Measurements from ENCODE around the gene CATSPERD. TPM values are rescaled to one million over a fixed set of nuclear protein-coding genes. Genes with fewer than 3 reads are reported as not detected.

CATSPERD gene
- total and polyA plus RNA-seq, 9 of the 15 experiments (the other 6 are each of a cell fraction or from before 2014, with no cell fraction given) = not detected

DNA sequence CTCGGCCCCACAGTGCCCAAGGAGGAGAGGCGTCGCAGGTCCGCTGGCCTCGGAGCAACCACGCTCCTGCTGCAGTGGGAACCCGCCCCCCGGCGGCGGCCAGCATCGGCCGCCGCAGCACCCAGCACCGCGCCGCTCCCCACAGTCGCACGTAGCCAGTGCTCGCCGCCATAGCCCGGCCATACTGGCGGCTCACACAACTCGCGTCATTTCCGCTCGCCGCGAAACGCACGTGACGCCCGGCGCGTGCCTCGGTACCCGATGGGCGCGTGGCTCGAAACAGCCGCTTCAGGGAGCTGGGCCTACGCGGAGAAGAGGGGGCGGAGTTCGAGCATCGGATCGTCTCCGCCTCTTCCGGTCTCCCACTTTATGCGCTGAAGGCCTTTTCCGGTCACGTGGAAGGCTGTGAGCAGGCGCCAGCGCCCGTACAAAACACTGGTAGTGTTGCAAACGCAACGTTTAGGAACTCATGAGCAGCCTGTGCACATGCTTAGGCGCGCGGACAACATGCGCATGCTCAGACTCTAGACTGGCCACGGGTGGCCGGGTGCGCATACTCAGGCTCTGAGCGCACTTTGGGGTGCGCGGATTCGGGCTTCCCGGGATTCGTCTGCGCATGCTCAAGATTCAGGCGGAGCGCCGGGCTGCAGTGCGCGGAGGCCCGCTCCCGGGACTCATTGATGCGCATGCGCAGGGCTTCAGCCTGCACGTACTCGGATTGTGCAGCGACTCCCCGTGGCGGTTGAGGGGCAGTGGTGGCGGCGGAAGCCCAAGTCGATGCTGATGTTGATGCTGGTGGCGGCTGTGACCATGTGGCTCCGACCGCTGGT lies at the start of gene CATSPERD, which contains the start of gene LONP1 (continued):
- peak; percentile 13; the same call in 1 of the 2 replicates for TF ChIP-seq VEZF1 (CRISPR knock-in tag; IDR thresholded peaks at IDR 0.05)
- TF ChIP-seq RAD21 (CRISPR knock-in tag; conservative IDR thresholded peaks at IDR 0.05 in 1 of 2, IDR thresholded peaks at IDR 0.05 in 1 of 2) = peak; percentile 41 to 56
- no peak for TF ChIP-seq PCBP2 (IDR thresholded peaks at IDR 0.05; ENCODE audit: low read depth, low read length, poor library complexity, severe bottlenecking)
- TF ChIP-seq BRD4 (IDR thresholded peaks at IDR 0.05) = peak; percentile 89
- no peak for TF ChIP-seq KAT2B (IDR thresholded peaks at IDR 0.05; ENCODE audit: low read depth, low read length)
- TF ChIP-seq ETS2 (tag; IDR thresholded peaks at IDR 0.05; ENCODE audit: borderline replicate concordance, poor library complexity, severe bottlenecking) = no peak
- TF ChIP-seq, protein P1, sequence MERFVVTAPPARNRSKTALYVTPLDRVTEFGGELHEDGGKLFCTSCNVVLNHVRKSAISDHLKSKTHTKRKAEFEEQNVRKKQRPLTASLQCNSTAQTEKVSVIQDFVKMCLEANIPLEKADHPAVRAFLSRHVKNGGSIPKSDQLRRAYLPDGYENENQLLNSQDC (CRISPR knock-in tag; IDR thresholded peaks at IDR 0.05) = no peak
- peak; percentile 87 for TF ChIP-seq FIP1L1 (IDR thresholded peaks at IDR 0.05; ENCODE audit: low read depth, low read length, poor library complexity, severe bottlenecking)
- TF ChIP-seq BCOR (IDR thresholded peaks at IDR 0.05) = 0 out of 2 replicates have a peak, but pooled peaks have one; percentile 7
- TF ChIP-seq, protein P2, sequence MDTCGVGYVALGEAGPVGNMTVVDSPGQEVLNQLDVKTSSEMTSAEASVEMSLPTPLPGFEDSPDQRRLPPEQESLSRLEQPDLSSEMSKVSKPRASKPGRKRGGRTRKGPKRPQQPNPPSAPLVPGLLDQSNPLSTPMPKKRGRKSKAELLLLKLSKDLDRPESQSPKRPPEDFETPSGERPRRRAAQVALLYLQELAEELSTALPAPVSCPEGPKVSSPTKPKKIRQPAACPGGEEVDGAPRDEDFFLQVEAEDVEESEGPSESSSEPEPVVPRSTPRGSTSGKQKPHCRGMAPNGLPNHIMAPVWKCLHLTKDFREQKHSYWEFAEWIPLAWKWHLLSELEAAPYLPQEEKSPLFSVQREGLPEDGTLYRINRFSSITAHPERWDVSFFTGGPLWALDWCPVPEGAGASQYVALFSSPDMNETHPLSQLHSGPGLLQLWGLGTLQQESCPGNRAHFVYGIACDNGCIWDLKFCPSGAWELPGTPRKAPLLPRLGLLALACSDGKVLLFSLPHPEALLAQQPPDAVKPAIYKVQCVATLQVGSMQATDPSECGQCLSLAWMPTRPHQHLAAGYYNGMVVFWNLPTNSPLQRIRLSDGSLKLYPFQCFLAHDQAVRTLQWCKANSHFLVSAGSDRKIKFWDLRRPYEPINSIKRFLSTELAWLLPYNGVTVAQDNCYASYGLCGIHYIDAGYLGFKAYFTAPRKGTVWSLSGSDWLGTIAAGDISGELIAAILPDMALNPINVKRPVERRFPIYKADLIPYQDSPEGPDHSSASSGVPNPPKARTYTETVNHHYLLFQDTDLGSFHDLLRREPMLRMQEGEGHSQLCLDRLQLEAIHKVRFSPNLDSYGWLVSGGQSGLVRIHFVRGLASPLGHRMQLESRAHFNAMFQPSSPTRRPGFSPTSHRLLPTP (IDR thresholded peaks at IDR 0.05; ENCODE audit: borderline replicate concordance, extremely low read depth, insufficient read length) = peak; percentile 77
- no peak for TF ChIP-seq ZNF79 (CRISPR knock-in tag; IDR thresholded peaks at IDR 0.05; ENCODE audit: low read depth)
- peak; percentile 98 for TF ChIP-seq ETV1 (tag; conservative IDR thresholded peaks at IDR 0.05; ENCODE audit: low read depth)
- no peak for TF ChIP-seq ZNF232 (CRISPR knock-in tag; IDR thresholded peaks at IDR 0.05)
- TF ChIP-seq NEUROD1 (IDR thresholded peaks at IDR 0.05; ENCODE audit: borderline replicate concordance, low read depth, low read length, partially characterized antibody) = peak; percentile 53
- peak; percentile 15; the same call in 1 of the 2 replicates for TF ChIP-seq ZNF197 (CRISPR knock-in tag; IDR thresholded peaks at IDR 0.05; ENCODE audit: low read depth)
- TF ChIP-seq SRF (CRISPR knock-in tag; IDR thresholded peaks at IDR 0.05) = peak in 1 of 2 experiments; percentile 15; a peak in 1 of 4 replicates
- TF ChIP-seq HOMEZ (CRISPR knock-in tag; IDR thresholded peaks at IDR 0.05) = peak; percentile 20; the same call in 1 of the 2 replicates

Data from K562 (cell line).